Left kidney (tissue), 8 donors: ENCODE results near the gene FADD. TPM values are rescaled to one million over a fixed set of nuclear protein-coding genes. Genes with fewer than 3 reads are reported as not detected.

Experiments
- DNase-seq: peaks from one replicate; pipeline ENCODE4 v3.0.0-alpha.2; 2013
- long read RNA-seq, 8 donors: transcript quantifications; one replicate each; lab custom pipeline, GENCODE V29; 2026
- polyA plus RNA-seq: library from polyadenylated mRNA; unstranded; fragments of 120-200 nt; gene quantifications from one replicate; pipeline ENCODE4 v1.2.1, GENCODE V29; 2013; ENCODE audit not compliant: insufficient read length

FADD gene, protein sequence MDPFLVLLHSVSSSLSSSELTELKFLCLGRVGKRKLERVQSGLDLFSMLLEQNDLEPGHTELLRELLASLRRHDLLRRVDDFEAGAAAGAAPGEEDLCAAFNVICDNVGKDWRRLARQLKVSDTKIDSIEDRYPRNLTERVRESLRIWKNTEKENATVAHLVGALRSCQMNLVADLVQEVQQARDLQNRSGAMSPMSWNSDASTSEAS
- polyA plus RNA-seq, result 13.8 TPM
- long read RNA-seq, donor 1, transcript FADD-201 (2 exons, 1,841 nt), result major isoform, 33 of 33 reads
- long read RNA-seq, donor 1, partial matches to known transcripts, result 0 of 33 reads
- long read RNA-seq, donor 1, other reads (novel, unspliced or antisense), result 0 of 33 reads
- long read RNA-seq, donor 2, transcript FADD-201 (2 exons, 1,841 nt), result major isoform, 19 of 19 reads
- long read RNA-seq, donor 2, partial matches to known transcripts, result 0 of 19 reads
- long read RNA-seq, donor 2, other reads (novel, unspliced or antisense), result 0 of 19 reads
- long read RNA-seq, donor 3, transcript FADD-201 (2 exons, 1,841 nt), result major isoform, 16 of 16 reads
- long read RNA-seq, donor 3, partial matches to known transcripts, result 0 of 16 reads
- long read RNA-seq, donor 3, other reads (novel, unspliced or antisense), result 0 of 16 reads
- long read RNA-seq, donor 4, partial matches to known transcripts, result 0 of 3 reads
- long read RNA-seq, donor 4, other reads (novel, unspliced or antisense), result 0 of 3 reads
- long read RNA-seq, donor 5, transcript FADD-201 (2 exons, 1,841 nt), result major isoform, 53 of 53 reads
- long read RNA-seq, donor 5, partial matches to known transcripts, result 0 of 53 reads
- long read RNA-seq, donor 5, other reads (novel, unspliced or antisense), result 0 of 53 reads
- long read RNA-seq, donor 6, transcript FADD-201 (2 exons, 1,841 nt), result major isoform, 26 of 70 reads
- long read RNA-seq, donor 6, partial matches to known transcripts, result 44 of 70 reads
- long read RNA-seq, donor 6, other reads (novel, unspliced or antisense), result 0 of 70 reads
- long read RNA-seq, donor 7, transcript FADD-201 (2 exons, 1,841 nt), result major isoform, 22 of 78 reads
- long read RNA-seq, donor 7, partial matches to known transcripts, result 56 of 78 reads
- long read RNA-seq, donor 7, other reads (novel, unspliced or antisense), result 0 of 78 reads
- long read RNA-seq, donor 8, transcript FADD-201 (2 exons, 1,841 nt), result major isoform, 11 of 11 reads
- long read RNA-seq, donor 8, partial matches to known transcripts, result 0 of 11 reads
- long read RNA-seq, donor 8, other reads (novel, unspliced or antisense), result 0 of 11 reads

DNA sequence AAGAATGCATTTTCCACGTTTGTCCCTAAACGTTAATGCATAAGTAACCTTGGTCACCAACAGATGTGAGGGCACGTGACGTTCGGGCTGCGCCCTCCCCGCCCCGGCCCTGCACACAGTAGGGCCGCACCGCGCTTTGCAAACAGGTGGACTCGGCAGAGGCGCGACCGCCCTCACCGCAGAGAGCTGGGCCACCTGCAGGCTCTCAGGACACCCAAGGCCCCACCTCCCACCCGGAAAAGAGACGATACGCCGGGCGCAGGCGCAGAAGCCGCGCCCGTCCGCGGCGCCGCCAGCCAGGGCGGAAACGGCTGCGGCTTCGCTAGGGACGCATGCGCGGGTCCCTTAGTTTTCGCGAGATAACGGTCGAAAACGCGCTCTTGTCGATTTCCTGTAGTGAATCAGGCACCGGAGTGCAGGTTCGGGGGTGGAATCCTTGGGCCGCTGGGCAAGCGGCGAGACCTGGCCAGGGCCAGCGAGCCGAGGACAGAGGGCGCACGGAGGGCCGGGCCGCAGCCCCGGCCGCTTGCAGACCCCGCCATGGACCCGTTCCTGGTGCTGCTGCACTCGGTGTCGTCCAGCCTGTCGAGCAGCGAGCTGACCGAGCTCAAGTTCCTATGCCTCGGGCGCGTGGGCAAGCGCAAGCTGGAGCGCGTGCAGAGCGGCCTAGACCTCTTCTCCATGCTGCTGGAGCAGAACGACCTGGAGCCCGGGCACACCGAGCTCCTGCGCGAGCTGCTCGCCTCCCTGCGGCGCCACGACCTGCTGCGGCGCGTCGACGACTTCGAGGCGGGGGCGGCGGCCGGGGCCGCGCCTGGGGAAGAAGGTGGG lies at the start of gene FADD:
TSS of gene FADD (plus strand) at position 377 of the 831 bp plus-strand sequence. CDS start at position 541, 164 bp downstream.
- peak; percentile 93 for DNase-seq

DNA sequence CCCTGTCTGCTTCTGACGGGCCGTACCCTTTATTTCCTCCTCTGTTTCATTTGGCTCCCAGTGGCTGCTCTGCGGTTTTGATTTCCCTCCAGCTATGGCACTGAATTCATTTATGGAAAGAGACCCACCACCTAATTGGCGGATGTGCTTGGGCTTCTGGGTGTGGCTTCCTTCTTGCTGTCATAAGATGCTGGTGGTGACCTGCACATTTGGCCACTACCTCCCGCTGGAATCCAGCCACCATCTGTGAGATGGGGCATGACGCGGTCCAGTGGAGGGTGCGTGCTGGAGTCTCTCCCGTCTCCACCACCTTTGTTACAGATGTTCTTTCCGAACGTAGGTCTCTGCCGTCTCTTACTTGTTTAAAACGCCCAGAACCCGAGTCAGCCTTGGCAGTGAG lies 47.7 kb upstream of the FADD start:
- DNase-seq, result no peak

DNA sequence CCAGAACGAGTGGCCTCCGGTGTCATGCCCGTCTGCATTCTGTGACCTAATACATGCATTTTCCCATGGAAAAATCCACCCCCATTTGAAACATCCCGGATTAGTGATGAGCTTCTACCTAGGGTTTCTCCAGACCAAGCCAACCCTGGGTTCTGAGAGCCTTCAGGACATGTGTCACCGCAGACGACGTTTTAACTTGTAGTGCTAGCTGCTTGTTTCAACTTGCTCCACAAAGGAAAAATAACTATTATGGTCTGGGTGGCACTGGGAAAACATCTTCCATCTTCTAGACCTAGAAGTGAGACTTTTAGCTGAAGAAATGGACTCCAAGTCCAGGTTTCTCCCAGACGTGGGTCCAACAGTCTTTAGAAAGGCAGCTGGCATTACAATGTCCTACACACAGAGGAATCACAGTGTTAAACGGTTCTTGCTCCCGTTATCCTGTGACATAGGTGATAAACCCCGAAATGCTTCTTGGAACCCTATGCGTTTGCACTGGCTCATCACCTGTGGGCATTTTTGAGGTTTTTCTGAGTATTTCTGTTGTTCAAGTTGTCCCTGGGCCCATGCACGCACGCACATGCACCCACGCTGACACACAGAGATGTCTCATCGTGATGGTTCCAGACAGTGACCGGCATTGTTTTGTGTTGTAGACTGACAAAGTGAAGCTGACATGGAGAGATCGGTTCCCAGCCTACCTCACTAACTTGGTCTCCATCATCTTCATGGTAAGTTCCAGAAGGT lies 46.6 kb upstream of the FADD start:
- no peak for DNase-seq

DNA sequence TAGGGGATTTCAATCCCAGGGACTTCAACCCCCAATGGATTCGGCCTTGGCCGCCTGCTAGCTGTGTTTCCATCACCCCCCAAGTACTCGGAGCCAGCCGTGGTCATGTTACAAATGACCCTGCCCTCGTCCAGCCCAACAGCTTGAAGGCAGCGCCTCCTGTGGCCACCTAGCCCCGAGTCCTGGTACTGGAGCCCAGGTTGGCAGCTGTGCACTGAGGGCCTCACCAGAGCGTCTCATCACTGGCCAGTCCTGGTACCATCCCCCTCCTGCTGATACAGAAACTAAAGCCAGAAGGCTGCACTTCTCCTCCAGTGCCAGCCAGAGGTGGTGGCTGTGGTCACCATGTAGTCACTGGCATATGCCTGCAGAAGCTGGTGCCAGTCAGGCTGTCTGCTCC lies 44.9 kb upstream of the FADD start:
- peak; percentile 44 for DNase-seq

DNA sequence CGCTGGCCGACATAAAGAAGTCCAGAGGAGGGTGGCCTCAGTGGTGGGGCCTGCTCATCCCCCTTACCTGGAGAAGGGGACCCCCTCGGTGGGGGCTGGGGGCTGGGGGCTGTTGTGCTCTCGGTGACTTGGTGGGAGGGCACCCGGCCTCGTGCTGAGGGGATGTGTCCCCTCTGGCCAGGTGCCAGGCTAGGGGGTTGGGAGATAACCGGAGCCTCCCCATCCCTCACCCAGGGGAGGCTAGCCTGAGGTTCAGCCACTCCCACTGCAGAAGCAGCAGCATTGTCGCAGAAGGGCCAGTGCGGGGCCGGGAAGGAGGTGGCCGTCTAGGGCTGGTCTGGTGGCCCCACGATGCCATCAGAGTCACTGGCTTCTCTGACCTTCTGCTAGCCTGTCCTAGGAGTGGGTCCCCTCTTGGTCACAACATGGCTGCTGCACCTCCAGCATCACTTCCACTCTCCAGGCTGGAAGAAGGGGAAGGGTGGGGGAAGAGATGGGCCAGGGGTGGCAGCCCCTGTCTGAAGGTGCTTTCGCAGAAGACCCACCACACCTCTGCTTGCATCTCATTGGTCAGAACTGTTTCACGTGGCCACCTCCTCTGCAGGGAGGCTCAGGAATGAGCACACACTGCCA lies 44.2 kb upstream of the FADD start:
- DNase-seq, result no peak

DNA sequence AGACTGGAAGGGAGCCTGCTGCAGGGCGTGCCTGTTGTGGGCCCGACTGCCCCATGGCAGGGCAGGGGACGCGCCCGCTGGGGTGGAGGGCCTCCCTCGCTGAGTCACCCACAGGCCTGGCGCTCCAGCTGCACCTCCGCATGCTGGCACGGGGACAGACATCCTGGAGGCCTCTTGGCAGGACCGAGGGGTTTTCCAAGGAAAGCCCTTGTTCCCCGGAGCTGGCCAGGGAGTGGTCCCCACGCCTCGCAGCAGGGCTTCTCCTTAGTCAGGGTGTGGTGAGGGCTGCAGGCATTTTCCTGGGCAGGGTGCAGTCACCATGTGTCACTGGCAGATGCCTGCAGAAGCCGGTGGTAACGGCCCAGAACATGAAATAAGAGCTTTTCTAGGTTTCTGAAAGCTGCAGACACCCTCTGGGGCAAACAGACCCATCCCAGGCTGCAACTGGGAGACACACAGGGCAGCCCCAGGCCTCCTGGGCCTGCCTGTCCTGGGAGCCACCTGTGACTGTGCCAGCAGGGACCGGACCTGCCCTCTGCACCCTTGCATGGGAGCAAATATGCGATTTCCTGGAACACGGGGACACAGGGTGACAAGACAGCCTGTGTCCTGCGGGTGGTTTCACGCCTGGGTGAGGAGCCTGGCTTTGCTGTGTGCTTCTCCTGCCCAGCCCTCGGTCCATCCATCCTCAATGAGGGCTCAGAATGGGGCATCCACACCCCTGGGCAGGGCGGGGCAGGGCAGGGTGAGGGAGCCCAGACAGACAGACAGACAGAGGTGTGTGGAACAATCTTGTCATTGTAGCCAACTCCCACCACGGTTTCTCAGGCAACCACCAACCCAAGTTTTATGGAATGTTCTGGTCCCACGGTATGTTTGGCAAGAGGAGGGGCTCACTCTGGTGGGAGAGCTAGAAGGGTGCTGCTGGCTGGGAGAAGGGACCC lies 43.2 kb upstream of the FADD start:
- no peak for DNase-seq

DNA sequence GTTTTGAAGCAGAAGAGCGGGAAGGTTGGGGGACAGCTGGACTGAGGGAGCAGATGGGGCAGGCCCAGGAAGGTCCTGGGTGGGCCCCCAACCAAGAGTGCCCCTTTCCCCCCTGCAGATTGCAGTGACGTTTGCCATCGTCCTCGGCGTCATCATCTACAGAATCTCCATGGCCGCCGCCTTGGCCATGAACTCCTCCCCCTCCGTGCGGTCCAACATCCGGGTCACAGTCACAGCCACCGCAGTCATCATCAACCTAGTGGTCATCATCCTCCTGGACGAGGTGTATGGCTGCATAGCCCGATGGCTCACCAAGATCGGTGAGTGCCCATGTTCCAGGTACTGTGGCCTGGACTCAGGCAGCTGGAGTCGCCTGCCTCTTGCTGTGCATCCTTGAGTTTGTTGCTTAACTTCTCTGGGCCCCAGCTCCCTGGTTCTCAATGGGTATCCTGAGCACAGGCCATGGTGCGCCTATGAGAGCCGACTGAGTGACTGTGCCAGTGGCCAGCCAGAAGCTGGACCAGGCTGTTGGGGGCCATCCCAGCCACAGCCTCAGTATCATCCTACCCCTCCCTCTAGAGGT lies 42.0 kb upstream of the FADD start:
- no peak for DNase-seq

DNA sequence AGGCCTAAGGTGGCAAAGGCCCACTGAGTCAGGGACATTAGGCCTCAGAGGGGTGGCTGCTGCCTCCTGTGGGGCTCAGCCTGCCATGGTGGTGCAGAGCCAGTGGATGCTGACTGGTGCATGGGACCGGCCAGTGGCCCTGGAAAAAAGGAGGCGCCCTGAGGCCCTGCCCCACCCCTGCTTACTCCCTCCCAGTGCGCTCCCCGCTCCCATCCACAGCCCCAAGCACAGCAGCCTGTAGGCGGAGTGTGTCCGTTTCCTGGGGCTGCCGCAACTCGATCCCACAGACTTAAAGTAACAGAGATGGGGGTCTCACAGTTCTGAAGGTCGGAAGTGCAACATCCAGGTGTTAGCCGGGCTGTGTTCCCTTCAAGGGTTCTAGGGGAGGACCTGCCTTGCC lies 38.4 kb upstream of the FADD start:
- no peak for DNase-seq

DNA sequence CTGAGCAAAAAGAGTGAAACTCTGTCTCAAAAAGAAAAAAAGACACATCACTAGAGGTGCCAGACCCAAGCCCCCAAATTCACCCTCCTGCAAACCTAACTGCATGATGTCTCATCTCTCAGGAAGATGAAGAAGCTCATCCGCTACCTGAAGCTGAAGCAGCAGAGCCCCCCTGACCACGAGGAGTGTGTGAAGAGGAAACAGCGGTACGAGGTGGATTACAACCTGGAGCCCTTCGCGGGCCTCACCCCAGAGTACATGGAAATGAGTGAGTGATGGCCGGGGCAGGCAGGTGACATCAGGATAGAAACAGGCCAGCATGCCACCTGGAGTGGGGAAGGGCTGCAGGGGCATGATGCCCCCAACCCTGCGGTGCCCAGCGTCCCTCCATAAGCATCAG lies 36.0 kb upstream of the FADD start:
- DNase-seq, result no peak

DNA sequence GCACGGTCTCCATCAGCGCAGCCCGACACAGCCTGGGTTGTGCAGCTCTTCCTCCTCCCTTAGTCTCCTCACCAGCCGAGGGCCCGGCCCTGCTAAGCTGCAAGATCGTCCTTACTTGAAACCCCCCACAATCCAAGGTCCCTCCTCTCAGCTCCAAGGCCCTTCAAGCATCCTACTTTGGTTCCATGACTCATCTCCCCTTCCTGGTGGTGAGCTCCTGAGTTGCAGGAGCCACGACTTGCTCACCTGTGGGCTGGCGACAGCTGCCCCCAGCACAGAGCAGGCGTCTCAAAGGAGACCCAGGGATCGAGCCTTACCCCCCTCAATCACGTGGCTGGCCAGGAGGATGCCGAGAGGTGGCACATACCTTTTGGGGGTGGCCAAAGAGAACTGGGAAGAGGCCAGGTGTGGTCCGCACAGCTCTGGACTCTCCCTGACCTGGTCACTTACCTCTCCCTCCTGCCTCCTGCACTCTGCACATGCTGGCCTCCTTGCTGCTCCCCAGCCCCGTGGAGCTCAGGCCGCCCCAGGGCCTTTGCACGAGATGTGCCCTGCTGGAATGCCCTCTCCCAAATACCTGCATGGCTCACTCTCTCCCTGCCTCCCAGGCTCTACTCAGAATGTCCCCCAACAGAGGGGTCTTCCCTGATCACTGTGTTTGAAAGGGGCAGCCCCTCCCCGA lies 35.2 kb upstream of the FADD start:
- no peak for DNase-seq

DNA sequence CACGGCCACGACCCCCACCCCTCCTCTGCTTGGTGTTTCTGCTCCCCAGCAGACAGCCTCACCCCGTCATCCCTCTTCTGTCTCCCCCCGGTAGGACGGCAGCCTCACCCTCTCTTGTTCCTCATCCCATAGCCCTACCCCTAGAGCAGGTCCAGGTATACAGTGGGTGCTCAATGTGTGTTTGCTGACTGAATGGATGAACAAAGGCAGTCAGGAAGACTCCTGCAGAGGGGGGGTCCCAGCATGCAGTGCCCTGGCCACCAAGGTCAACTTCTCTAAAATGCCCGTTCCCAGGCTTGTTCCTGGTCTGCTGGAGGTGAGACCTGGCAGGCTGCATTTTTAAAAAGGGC lies 34.7 kb upstream of the FADD start:
- no peak for DNase-seq

DNA sequence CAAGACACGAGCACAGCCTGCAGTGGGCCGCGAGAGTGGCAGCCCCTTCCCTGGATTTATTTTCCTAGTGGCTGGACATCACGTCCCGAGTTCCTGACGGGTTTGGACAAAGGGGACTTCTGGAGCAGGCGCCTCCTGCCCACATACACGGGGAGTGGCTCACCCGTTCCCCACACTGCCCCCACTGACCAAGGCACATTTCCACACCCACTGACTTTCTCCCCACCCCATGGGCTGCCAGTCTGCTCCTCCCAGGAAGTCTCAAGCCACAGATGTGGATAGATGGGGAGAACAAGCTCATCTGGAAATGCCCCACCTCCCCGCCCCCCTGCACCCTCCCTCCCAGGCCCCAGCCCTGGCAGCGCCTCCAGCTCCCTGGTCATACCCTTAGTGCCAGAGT lies 34.0 kb upstream of the FADD start:
- DNase-seq, result no peak

DNA sequence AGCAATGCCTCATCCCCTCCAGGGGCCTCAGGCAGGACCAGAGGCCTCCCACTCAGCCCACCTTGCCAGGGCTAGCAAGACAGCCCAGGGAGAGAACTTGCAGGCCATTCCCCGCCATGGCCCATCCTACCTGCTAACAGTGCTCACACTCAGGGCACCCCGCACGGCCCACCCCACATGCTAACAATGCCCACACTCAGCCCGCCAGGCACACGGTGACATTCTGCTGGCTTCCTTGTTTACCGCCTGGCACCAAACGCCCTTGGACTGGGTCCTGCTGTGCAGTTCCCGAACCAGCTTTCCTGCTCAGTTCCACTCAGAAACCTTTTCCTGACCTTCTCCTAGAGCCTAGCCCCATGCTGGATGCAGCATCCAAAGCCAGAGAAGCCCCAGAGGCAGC lies 33.5 kb upstream of the FADD start:
- no peak for DNase-seq

DNA sequence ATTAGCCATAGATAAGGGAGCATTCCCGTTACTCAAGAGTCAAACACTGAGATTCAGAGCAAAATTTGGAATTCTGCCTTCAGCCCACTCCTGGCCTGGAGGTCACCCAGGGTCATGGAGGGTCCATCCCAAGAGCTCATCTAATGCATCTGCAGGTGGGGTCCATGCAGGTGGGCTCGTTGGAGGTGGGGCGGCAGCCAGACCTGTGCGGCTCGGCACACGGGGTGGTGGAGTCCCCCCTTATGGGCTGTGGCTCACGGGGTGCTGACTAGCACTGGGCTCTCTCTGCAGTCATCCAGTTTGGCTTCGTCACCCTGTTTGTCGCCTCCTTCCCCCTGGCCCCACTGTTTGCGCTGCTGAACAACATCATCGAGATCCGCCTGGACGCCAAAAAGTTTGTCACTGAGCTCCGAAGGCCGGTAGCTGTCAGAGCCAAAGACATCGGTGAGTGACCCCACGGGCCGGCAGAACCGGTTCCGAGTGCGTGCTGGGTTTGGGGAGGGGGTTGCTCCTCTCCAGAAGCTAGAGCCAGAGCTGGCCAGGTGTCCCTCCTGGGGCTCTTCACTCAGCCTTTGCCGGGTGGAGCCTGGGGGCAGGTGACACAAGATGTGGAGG lies 32.4 kb upstream of the FADD start:
- no peak for DNase-seq

DNA sequence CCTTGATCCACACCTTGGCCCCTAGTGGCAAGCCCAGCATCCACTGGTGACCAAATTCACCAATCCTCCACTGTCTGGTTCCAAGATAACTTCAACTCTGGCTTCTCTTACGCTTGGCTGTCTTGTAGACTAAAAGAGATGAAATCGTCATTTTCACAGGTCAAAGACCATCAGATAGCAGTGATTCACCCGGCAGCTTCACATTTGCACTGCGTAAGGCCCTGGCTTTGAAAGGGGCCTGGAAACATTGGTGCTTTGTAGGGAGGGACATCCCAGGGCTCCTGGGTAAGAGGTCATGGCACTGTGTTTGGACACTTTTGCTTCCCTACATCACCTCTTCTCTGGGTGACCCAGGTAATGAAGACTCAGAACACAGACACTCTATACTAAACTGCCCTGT lies 30.1 kb upstream of the FADD start:
- DNase-seq, result no peak

DNA sequence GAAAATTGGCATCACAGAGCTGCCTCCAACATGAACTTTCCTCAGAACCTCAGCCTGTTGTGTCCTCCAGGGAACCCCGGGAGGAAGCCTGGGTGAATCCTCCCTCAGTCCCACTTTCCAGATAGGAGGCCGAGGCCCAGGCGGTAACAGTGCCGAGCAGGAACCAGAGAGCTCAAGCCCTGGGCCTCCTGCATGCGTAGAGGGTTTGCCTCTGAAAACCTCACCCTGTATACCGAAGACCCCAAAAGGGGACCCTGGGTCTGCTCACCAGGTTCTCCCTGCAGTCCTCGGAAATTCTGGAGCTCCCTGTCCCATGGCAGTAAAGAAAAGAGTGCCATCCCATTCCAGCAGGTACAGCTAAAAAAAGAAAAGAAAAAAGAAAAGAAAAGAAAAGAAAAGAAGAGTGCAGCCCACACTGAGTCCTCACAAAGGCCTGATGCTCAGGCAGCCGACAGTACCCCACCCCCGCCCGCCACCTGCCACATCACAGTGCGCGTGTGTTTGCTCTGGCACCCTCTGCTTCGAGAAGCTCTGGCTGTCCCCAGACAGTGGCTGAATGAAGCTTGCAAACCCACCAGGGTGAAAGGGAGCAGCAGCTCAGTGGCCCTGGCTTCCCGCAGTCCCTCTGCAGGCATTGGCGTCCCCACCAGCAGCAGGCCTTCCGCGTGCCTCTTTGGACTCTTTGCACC lies 28.4 kb upstream of the FADD start:
- no peak for DNase-seq

DNA sequence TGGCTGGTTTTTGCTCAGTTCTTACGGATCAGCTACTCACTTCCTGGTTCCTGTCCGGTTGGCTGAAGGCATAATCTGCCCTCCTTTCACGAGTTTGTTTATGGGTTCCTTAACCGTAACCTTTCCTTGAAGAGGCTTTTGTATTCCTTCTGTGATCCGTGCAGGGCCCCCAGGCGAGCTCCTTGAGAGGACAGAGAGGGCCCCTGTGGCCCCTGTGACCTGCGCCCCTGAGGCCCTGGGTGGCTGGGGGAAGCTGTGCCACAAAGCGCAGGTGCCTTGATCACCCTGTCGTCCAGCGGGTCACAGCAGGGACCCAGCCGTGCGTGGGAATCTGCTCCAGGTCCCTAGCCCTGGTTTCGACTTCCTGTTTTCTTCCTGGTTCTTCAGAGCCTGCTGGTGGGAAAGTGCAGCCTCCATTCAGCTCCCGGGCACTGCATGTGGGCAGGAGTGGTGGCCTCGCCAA lies 27.8 kb upstream of the FADD start:
- DNase-seq, result peak; percentile 39
